ENCODE results near the gene AIFM3.
"Not testable (repeated sequence)": the region's sequence is repeated elsewhere in the genome, so short reads cannot be mapped to it uniquely, and the experiment has no call there.

Gene AIFM3

DNA sequence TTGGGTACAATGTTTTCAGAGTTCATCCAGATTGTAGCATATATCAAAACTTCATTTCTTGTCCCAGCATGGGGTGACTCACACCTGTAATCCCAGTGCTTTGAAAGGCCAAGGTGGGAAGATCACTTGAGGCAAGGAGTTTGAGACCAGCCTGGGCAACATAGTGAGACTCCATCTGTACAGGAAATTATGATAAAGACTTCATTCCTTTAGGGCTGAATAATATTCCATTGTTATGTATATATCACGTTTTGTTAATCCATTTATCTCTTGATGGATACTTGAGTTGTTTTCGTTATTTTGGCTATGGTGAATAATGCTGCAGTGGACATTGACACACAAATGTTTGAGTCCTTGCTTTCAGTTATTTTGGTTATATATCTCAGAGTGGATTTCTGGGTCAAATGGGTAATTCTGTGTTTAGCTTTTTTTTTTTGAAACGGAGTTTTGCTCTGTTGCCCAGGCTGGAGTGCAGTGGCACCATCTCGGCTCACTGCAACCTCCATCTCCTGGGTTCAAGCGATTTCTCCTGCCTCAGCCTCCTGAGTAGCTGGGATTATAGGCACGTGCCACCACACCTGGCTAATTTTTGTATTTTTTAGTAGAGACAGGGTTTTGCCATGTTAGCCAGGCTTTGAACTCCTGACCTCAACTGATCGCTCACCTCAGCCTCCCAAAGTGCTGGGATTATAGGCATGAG, 24.7 kb upstream of the AIFM3 start:
- DNase-seq, result not testable (repeated sequence)

DNA sequence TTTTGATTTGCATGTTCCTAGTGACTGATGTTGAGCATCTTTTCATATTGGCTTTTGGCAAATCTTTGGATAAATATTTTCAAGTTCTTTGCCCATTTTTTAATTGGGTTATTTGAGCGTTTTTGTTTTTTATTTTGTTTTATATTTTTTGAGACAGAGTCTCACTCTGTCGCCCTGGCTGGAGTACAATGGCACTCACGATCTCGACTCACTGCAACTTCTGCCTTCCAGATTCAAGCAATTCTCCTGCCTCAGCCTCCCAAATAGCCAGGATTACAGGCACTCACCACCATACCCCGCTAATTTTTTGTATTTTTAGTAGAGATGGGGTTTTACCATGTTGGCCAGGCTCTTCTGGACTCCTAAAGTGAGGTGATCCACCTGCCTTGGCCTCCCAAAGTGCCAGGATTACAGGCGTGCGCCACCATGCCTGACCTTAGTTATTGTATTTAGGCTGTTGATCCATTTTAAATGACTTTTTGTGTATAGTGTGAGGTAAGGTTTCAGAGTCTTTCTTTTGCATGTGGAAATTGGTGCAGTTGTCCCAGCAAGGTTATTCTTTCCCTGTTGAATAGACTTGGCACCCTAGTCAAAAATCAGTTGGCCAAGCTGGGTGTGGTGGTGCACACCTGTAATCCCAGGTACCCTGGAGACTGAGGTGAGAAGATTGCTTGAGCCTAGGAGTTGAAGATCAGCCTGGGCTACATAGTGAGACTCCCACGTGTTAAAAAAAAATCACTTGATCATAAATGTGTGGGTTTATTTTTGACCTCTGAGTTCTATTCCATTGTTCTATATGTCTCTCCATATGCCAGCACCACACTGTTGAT, 23.7 kb upstream of the AIFM3 start:
- DNase-seq, result no peak

DNA sequence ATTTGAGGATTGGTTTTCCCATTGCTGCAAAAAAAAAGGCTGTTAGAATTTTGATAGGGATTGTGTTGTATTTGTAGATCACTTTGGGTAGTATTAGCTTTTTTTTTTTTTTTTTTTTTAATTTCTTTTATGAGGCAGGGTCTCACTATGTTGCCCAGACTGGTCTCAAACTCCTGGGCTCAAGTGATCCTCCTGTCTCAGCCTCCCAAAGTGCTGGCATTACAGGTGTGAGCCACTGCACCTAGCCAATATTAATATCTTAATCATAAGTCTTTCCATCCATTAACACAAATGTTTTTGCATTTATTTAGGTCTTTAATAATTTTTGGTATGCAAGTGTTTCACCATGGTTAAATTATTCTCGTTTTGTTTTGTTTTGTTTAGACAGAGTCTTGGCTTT, 23.0 kb upstream of the AIFM3 start:
- no peak for DNase-seq

DNA sequence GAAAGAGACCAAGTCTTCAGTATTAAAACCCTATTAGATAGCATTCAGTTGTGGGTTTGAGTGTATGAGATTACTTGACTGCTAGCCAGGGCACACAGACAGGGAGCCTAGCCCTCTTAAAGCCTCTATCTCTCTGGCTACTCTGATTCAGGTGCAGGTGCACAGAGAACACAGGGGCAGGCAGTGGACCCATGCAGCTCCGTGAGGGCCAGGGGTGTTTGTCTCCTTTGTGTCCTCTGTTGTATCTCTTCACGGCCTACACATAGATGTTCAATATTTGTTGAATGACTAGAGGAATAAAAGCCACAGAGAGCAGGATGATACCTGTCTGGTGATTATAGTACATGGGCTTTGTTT, 21.5 kb upstream of the AIFM3 start:
- no peak for DNase-seq

DNA sequence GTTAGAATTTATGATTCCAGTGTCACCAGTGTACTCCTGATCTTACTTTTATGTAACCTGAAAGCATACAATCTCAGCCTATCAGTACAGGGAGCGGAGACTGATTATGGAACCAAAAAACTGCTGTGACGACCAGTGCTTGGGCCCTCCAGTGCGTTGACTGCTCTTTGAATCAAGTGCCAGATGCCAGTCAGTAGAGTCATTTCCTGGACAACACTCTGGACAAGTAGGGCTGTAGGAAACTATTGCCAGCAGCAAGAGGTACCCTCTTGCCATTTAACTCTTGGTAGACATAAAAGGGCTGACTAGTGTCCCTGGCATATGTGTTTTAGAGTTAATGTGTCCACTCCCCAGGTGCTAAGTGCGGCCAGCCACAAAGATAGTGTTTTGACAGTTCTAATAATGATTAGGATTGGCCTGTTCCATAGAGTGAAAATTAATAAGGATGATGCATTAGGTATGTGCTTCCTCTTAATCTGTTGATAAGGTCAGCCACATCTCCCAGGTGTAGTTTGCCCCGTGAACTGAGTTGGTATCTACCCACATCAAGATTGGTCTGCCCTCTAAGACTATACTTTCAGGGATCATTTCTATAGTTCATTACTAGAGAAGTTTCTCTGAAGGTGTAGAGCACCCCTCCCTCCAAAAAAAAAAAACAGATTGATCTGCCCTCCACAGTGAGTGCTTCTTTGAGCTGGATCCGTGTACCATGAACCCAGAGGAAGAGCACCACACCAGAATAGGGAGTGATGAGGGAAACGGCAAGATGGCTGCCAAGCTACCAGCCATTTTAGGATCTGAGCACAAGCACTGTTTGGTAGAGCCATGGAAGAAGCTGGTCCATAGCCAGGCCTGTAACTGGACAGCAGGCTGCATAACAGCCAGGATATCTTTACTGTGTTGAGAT, 20.7 kb upstream of the AIFM3 start:
- peak; percentile 10 for DNase-seq

DNA sequence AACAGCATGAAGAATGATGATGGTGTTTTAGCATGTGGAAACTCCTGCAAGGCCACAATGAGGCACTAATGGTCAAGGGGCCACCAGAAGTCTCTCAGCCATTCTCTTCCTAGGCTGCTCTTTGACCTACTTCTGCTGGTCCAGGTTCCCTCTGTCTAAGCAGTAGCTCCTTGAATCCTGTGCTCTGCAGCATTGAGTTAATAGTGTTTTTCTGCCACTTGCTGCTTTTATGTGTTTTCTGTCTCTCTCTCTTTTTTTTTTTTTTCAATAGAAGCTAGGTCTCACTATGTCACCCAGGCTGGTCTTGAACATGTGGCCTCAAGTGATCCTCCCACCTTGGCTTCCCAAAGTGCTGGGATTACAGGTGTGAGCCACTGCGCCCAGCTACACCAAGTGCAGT, 20.1 kb upstream of the AIFM3 start:
- no peak for DNase-seq

DNA sequence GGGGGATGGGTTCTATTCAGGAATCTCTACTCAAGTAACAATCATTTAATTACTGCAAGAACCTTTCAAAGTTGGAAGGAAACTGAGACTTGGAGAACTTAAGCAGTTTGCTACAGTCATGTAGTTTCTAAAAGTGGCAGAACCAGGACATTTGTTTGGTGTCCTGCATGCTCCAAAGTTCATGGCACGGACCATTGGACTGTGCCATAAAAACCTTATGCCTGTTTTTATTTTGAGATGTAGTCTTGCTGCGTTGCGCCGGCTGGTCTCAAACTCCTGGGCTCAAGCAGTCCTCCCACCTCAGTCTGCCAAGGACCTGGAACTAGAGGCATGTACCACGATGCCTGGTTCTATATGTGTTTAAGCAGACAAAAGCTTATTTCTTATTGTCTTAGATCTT, 18.6 kb upstream of the AIFM3 start:
- no peak for DNase-seq

DNA sequence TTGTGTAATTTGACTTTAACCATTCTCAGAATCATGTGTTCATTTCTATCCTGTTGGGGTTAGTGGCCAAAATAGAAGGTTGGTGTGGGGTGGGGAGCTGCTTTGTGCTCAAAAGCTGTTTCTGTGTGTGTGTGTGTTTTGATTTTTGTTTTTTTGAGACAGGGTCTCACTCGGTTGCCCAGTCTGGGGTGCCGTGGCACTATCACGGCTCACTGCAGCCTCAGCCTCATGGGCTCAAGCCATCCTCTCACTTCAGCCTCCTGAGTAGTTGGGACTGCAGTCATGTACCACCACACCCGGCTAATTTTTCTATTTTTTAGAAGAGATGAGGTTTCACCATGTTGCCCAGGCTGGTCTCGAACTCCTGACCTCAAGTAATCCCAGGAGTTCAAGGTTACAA, 18.1 kb upstream of the AIFM3 start:
- no peak for DNase-seq

DNA sequence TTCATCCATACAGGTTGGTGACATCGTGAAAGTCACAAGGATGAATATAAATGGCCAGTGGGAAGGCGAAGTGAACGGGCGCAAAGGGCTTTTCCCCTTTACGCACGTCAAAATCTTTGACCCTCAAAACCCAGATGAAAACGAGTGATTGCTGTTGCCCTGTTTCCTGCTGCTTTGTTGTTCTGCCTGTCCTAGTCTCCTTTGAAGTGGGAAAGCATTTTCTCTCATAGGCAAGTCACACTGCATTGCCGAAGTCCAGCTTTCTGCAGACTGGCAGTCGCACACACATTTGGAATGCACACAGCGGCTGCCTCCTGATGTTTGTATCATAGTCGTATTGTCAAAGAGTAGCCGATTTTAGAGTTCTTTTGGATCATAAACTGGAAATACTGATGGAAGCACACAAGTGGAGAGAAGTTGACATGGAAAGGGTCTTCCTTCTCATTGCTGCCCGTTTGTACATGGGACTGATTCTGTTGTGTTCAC, 17.3 kb upstream of the AIFM3 start:
- DNase-seq, result no peak

DNA sequence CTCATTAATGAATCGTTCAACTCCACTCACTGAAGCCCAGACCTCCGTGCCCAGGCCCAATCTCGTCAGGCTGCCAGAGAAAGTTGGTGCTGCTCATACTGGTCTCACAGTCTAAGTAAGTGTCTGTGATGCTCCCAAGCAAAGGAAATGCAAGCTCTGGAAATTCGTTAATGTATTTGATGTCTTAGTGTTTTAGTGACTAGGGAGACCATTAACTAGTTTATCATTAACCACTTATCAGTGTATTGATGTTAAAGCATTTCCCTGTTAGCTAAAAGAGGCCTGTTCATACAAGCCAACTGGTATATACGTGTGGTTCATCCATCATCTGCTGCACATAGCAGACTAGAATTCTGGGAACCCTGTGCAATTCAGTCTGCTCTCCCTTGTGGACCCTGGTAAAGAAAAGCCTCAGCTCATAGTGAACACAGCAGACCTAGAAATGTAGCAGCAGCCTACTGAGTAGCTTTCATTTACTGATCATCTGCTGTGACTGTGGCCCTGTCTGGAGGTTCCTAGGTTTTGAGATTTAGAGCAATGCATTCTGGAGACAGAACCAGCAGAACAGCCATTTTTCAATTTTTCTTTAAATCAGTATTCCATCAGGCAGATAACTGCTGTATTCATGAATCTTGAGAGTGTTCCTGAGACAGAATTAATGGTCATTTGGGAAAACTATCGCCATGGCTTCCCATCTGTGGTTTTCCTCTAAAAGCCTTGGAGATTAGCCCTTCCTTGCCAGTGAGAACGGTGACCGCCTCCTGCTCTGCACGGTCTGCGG, 15.7 kb upstream of the AIFM3 start:
- DNase-seq, result no peak

DNA sequence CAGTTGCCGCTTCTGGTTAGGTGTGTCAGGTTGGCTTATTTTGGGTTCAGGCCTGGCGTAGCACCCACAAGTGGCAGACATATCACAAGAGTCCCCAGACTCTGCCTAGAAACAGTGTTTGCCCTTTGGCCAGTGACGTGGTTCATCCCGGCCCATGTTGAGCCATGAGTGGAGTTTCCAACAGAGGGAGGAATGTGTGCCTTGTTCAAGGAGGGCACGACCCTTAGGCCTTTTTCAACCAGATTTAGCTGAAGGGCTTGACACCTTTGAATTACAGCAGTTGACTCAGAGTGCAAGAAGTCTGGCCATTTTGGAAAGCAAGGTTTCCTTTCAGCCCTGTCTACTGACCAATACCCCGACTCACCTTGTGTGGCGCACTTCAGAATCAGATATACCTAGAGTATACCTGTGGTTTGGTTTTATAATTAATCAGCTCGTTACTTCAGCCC, 15.1 kb upstream of the AIFM3 start:
- no peak for DNase-seq

DNA sequence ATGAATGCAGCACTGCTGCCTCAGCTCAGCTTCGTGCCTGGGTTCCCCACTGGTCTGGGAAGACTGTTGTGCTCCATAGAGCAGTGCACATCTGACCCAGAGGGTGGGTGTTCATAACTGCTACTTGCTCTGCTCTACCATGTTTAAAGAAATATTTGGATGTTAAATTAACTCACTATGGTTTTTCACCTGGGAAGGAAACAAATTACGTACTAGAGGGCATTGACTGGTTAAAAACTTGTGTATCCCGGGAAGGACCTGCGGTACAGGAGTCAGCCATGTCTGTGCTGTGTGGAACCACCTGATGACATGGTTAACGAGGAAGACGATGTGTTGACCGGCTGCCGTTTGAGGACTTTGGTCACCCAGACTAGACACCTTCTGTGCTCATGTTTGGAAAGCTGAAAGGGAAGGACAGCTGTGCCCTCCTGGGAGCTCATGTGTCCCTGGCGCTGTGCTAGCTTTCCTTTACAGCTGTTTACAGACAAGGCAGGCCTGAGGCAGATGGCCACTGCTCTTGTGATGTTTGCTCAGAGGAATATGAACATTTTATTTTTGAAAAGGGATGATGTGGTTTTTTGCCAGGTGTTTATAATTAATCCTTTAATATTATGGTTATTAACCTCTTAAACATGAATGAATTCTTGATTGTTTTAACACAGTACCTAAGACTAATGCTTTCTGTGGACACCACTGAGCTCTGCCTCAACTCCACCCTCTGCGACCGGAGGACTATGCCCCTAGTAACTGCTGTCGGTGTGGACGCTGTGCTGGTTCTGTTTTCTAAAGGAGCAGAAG, 14.3 kb upstream of the AIFM3 start:
- DNase-seq, result peak; percentile 47

DNA sequence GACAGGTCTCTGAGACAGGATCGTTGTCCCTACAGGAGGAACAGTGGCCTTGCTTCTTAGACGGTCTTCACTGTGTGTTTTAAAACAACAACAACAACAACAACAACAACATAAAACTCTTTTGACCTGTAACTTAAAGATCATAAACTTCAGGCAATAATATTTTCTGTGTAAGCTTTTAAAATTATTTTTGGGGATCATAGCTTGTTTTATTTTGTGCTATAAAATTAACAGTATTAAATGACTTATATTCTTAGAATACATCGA, 13.8 kb upstream of the AIFM3 start:
- DNase-seq, result no peak

DNA sequence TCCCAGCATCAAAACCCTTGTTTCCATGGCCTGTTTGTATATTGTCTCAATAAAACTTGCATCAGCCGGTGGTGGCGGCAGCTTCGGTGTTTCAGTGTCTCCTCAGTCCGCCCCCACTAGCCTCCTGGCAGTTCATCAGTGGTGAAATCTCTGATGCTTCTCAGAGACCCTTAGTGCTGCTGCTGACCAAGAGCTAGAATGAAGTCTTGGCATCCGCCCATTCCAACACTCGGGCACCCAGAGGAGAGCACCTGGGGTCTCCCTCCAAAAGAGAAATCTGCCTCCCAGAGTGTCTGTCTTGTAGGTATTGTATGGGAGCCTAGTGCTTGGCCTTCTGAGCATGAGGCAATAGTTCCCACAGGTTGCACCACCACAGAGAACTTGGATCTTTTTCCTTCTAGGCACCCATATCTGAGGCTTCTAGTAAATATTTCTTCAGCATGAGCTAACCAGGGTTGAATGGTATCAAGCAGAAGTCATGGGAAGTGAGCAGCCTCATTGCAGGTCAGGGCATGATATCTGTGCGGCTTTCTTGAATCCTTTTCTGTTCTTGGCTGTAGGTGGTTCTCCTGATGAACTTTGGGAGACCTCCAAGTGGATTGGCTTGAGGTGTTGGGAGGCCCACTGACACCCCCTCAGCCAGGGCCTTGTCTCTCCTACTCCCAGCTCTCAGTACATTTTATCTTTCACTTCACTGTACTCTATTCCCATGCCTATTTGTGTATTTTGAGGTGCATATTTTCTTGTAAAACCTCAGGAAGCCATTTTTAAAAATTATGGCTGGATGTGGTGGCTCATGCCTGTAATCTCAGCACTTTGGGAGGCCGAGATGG, 13.2 kb upstream of the AIFM3 start:
- DNase-seq, result no peak

DNA sequence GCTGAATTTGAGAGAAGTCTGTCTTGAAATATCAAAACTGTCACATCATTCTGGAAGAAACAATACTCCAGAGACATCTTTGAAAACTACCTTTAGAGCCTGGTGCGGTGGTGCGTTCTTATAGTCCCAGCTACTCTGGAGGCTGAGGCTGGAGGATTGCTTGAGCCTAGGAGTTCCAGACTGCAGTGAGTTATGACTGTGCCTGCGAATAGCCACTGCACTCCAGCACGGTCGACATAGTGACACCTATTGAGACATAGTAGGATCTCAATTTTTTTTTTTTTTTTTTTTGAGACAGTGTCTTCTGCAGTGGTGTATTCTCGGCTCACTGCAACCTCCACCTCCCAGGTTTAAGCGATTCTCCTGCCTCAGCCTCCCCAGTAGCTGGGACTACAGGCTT, 11.5 kb upstream of the AIFM3 start:
- no peak for DNase-seq

DNA sequence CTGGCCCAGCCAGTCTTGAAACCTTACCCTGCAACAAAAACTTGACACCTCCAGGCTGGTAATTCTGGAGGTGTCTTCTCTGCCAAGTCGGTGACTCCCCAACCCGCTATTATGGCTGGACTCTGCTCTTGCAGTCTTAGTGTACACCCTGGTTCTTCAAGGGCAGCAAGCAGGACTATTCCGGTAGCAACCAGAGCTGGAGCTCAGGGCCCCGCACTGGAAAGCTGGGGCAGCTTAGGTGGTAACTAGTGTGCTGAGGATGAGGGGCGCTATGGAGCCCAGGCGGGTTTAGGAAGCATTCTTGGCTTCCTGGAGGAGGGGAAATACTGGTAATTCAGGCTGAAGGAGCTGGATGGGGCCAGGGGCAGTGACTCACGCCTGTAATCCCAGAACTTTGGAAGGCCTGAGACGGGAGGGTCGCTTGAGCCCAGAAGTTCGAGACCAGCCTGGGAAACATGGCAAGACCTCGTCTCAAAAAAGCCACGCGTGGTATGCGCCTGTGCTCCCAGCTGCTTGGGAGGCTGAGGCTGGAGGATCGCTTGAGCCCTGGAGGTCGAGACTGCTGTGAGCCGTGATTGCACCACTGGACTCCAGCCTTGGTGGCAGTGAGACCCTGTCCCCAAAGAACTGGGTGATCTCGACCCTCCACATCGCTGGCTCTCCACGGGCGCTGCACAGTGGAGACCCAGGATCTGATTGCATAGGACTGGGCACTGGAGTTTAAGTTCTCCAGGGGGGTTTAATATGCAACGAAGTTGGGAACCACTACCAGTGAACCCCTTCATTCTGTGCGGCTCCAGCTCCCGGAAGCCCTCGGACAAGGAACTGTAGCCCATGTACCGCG, 10.6 kb upstream of the AIFM3 start:
- DNase-seq, result peak; percentile 2

DNA sequence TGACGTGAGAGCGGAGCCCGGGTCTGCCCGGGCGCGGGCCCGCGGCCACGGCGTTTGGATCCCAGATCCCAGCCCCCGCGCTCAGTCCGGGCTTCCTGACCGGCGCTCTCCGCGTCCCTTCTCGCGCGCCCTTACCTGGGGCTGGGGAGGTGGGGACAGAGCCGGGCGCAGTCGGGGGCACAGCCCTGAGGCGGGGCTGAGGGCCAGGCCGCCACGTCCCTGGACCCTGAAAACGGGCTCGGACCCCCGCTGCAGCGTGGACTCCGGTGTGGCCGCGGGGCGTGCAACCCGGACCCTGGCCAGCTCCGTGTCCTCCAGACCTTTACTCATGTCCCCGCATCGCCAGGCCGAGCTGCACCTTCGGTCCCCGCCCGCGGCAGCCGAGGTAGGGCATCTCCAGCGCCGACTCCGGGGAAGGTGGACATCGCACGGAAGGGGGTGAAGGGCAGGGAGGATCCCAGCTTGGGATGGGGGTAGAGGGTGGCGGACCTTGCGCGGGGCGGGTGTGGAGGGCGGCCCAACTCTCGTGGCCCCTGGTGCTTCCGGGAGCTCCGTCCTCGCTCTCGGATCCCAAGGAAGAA, 9.9 kb upstream of the AIFM3 start:
- DNase-seq, result no peak

DNA sequence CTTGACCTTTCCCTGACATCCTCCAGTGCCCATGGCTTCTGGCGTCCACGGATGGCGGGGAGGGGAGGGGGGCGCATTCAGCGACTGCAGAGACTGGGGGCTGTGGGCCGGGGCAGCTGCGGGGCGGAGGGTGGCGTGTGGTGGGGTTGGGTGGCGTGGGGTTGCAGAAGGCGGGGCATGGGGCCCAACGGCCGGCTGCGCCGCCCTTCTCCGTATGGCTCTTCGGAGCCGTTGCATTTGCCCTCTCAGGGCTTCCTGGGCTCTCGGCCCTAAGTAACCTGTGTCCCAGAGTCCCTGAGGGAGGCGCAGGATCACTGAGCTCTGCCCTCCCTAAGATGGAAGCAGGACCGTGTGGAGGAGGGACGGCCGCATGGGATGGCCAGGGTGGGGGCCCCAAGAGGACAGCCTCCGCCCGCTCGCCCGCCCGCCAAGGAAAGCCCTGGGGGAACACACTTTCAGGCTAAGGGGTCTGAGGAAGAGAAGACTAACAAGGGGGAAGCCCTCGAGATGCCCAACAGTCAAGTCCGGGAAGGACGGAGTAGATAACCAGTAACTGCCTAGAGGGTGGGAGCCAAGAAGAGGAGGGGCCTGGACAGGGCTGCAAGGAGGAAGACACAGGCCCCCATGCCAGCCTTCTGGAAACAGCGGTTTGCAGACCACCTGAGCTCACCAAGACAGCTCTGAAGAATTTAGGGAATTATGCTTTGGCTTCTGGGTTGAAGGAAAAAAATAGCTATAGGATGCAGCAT, 9.2 kb upstream of the AIFM3 start:
- peak; percentile 12 for DNase-seq
